Keratinocyte (primary cell): ENCODE data around the gene SERINC5. TPM values are rescaled to one million over a fixed set of nuclear protein-coding genes. Genes with fewer than 3 reads are reported as not detected.

ENCODE experiments used
- DNase-seq: peaks from one replicate; pipeline ENCODE4 v3.0.0-alpha.2; 2011; ENCODE audit warnings: low read depth, missing footprints, low spot score
- FAIRE-seq: peaks from 2 replicates; lab custom pipeline; 2011; peaks lifted over from hg19 to GRCh38; lab: Jason Lieb, UNC
- H2AFZ ChIP-seq: 2 replicates; pipeline ENCODE4 v1.6.0; 2012; ENCODE audit warnings: low read length, control low read depth, inconsistent platforms; ENCODE audit not compliant: control insufficient read depth
- H3K27ac ChIP-seq: 2 replicates; pipeline ENCODE4 v1.5.1; 2011; ENCODE audit warnings: low read length; ENCODE audit not compliant: control insufficient read depth, insufficient read depth
- H3K27me3 ChIP-seq: 3 replicates; pipeline ENCODE4 v1.6.0; 2011; ENCODE audit warnings: low read length; ENCODE audit not compliant: control insufficient read depth, insufficient read depth; ENCODE audit errors: extremely low read depth
- H3K36me3 ChIP-seq, 2 experiments: 2 replicates in 1 of 2; 3 replicates in 1 of 2; pipeline ENCODE4 v1.5.1; 2011; ENCODE audit warnings: low read length in 2 of 2, mild to moderate bottlenecking in 1 of 2; ENCODE audit not compliant: control insufficient read depth in 2 of 2, insufficient read depth in 2 of 2; ENCODE audit errors: extremely low read depth in 1 of 2
- H3K4me1 ChIP-seq: 3 replicates; pipeline ENCODE4 v1.5.1; 2011; ENCODE audit warnings: low read length; ENCODE audit not compliant: control insufficient read depth, insufficient read depth; ENCODE audit errors: extremely low read depth
- H3K4me2 ChIP-seq: 3 replicates; pipeline ENCODE4 v1.6.0; 2011; ENCODE audit warnings: low read depth, low read length; ENCODE audit not compliant: control insufficient read depth, insufficient read depth; ENCODE audit errors: extremely low read depth
- H3K4me3 ChIP-seq, 3 experiments: fragments of 200-600 bp in 1 of 3; sonication (generic) in 1 of 3; 2 replicates in 2 of 3; 3 replicates in 1 of 3; pipeline ENCODE4 v1.5.1; 2011 to 2016; ENCODE audit warnings: low read length in 3 of 3, mild to moderate bottlenecking in 3 of 3, control low read depth in 2 of 3, inconsistent platforms in 1 of 3, low read depth in 1 of 3, mixed read lengths in 1 of 3, mixed run types in 1 of 3, moderate library complexity in 1 of 3; ENCODE audit not compliant: control insufficient read depth in 2 of 3, insufficient read depth in 2 of 3; ENCODE audit errors: extremely low read depth in 1 of 3
- H3K79me2 ChIP-seq: 2 replicates; pipeline ENCODE4 v1.6.0; 2012; ENCODE audit warnings: low read length; ENCODE audit not compliant: control insufficient read depth, insufficient read depth
- H3K9ac ChIP-seq: 3 replicates; pipeline ENCODE4 v1.6.0; 2011; ENCODE audit warnings: low read length; ENCODE audit not compliant: control insufficient read depth, insufficient read depth; ENCODE audit errors: extremely low read depth
- H3K9me1 ChIP-seq: 3 replicates; pipeline ENCODE4 v1.6.0; 2011; ENCODE audit warnings: low read length; ENCODE audit not compliant: control insufficient read depth, insufficient read depth; ENCODE audit errors: extremely low read depth
- H3K9me3 ChIP-seq: 2 replicates; pipeline ENCODE4 v1.5.1; 2012; ENCODE audit warnings: low read depth, low read length; ENCODE audit not compliant: control insufficient read depth
- H4K20me1 ChIP-seq: 3 replicates; pipeline ENCODE4 v1.6.0; 2011; ENCODE audit warnings: low read length; ENCODE audit not compliant: control insufficient read depth, insufficient read depth; ENCODE audit errors: extremely low read depth
- CTCF ChIP-seq, 3 experiments: IDR thresholded peaks in 1 of 3; conservative IDR thresholded peaks in 1 of 3; optimal IDR thresholded peaks in 1 of 3; 2 replicates in 2 of 3; 3 replicates in 1 of 3; pipeline versions ENCODE3 to v1.5.1; 2011; ENCODE audit warnings: low read length in 3 of 3, mild to moderate bottlenecking in 3 of 3, moderate library complexity in 2 of 3, control low read depth in 1 of 3, inconsistent platforms in 1 of 3; ENCODE audit not compliant: insufficient read depth in 2 of 3; ENCODE audit errors: extremely low read depth in 1 of 3
- EZH2 ChIP-seq: IDR thresholded peaks from one replicate; pipeline ENCODE4 v1.6.1; 2012; ENCODE audit warnings: inconsistent platforms, mild to moderate bottlenecking, low read length, moderate library complexity
- dilution Hi-C: fragments of 300-500 bp; cut with MboI; formaldehyde crosslinking; loops from one replicate; pipeline ENCODE4 v1.7.0; 2020; ENCODE audit warnings: low sequenced_read_pairs; ENCODE audit not compliant: extremely low pct_ligation_motif_present
- polyA plus RNA-seq, 5 experiments: library from polyadenylated mRNA; depleted of rRNA in 3 of 5; stranded (reverse) in 3 of 5; stranded (forward) in 1 of 5; unstranded in 1 of 5; fragments of >200 nt; gene quantifications; 1 replicate in 1 of 5; 2 replicates in 3 of 5; 3 replicates in 1 of 5; pipeline versions ENCODE4 v1.2.1 to v1.2.3, GENCODE V29; 2011 to 2012; ENCODE audit warnings: missing spikeins in 2 of 5, low read depth in 1 of 5, low replicate concordance in 1 of 5

Gene SERINC5
- polyA plus RNA-seq, 1 donor (not counting 4 experiments of a cell fraction or from before 2014, with no cell fraction given) = 20.0 TPM

DNA sequence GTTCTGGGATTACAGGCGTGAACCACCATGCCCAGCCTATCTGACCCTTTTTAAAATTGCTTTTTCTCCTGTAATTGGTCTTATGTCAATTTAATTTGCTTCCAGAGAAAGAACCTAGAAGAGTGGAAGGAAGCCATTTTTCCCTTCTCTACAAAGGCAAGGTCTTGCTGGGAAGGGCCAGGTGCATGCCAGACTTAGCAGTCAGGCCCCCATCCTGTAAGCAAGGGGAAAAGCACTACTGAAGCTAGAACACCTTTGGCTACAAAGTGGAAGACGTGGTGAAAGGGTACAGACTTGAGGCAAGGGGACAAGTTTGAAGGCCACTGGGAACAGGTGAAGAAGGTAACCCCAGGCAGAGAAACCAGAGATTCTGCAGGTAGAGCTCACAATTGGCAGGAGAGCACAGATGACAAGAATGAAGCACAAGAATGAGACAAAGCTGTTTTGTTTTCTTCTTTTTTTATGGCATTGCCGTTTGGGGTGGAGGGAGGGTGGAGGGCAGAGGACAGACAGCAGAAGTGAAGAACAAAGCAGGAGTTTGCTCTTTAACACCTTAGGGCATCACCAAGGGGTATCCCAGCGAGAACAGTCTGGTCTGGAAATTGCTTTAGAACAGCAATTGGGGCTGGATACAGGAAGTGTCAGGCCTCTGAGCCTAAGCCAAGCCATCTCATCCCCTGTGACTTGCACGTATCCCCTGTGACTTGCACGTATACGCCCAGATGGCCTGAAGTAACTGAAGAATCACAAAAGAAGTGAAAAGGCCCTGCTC is 72.9 kb downstream of the SERINC5 start:
- Histone ChIP-seq H4K20me1 (no peaks in the 10 kb centered on the region), H2AFZ (no peak overlapping the region), H3K36me3 (no peaks in the 10 kb centered on the region), H3K9ac (no peak overlapping the region), H3K4me1 (peaks cover 17% of the 10 kb centered on the region), H3K4me3 (no peak overlapping the region), H3K4me2 (no peak overlapping the region), H3K9me1 (no peaks in the 10 kb centered on the region), H3K79me2 (peaks cover 3% of the 10 kb centered on the region), H3K9me3 (no peaks in the 10 kb centered on the region), H3K27me3 (no peaks in the 10 kb centered on the region), H3K27ac (no peak overlapping the region)
- TF ChIP-seq CTCF (optimal IDR thresholded peaks at IDR 0.05 in 1 of 3, IDR thresholded peaks at IDR 0.05 in 1 of 3, conservative IDR thresholded peaks at IDR 0.05 in 1 of 3; ENCODE audit: extremely low read depth in 1 of 3, insufficient read depth in 2 of 3, low read length in 3 of 3) = no peak
- no peak for TF ChIP-seq EZH2
- dilution Hi-C loops = no loop called here
- no peak for FAIRE-seq
- no peak for DNase-seq

DNA sequence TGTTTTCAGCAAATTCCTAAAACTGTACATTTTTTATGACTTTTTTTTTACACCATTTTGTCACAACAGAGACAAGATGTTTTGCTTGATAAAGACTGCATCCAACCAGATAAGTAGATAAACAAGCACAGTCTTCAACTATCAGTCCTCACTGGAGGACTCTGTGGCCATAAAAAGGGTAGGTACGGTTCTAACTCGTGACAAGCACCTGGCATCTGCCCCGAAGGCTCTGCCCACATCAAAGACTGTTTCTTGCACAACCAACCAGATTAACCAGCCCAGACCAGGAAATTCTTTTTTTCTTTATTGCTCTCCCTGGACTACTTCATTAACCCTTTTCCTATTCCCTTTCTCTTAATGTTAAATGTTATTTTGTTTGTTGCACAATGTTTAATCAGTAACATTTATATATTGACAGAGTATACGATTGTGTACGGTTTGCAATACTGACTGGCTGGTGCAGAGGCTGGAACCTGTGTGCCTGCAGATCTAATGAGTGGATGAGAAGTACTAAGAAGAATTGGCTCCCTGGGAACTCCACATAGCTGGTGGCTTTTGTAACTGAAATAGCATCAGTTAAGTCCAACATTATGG is 74.1 kb downstream of the SERINC5 start:
- no peak overlapping the region for H2AFZ ChIP-seq
- no peak for TF ChIP-seq CTCF (optimal IDR thresholded peaks at IDR 0.05 in 1 of 3, IDR thresholded peaks at IDR 0.05 in 1 of 3, conservative IDR thresholded peaks at IDR 0.05 in 1 of 3; ENCODE audit: extremely low read depth in 1 of 3, insufficient read depth in 2 of 3, low read length in 3 of 3)
- no peak for TF ChIP-seq EZH2
- no peak overlapping the region for H3K4me3 ChIP-seq
- H3K27me3 ChIP-seq = no peaks in the 10 kb centered on the region
- no peak for FAIRE-seq
- dilution Hi-C loops = no loop called here
- no peaks in the 10 kb centered on the region for H3K9me1 ChIP-seq
- peaks cover 0 to 4% of the 10 kb centered on the region in 2 experiments for H3K36me3 ChIP-seq
- H3K4me2 ChIP-seq = no peak overlapping the region
- DNase-seq = no peak
- H3K9me3 ChIP-seq = no peaks in the 10 kb centered on the region
- H4K20me1 ChIP-seq = no peaks in the 10 kb centered on the region
- H3K27ac ChIP-seq = no peak overlapping the region
- peaks cover 3% of the 10 kb centered on the region for H3K79me2 ChIP-seq
- no peak overlapping the region for H3K9ac ChIP-seq
- H3K4me1 ChIP-seq = peaks cover 8% of the 10 kb centered on the region
